GM18508 (cell line): ENCODE measurements around the gene NEK10.

Experiments used
- ATAC-seq: cut with Tn5 transposase; IDR thresholded peaks from one replicate; pipeline ENCODE4 v1.9.1; 2021; ENCODE audit warnings: moderate number of reproducible peaks; ENCODE audit not compliant: insufficient read depth, unreplicated experiment

The NEK10 gene

DNA sequence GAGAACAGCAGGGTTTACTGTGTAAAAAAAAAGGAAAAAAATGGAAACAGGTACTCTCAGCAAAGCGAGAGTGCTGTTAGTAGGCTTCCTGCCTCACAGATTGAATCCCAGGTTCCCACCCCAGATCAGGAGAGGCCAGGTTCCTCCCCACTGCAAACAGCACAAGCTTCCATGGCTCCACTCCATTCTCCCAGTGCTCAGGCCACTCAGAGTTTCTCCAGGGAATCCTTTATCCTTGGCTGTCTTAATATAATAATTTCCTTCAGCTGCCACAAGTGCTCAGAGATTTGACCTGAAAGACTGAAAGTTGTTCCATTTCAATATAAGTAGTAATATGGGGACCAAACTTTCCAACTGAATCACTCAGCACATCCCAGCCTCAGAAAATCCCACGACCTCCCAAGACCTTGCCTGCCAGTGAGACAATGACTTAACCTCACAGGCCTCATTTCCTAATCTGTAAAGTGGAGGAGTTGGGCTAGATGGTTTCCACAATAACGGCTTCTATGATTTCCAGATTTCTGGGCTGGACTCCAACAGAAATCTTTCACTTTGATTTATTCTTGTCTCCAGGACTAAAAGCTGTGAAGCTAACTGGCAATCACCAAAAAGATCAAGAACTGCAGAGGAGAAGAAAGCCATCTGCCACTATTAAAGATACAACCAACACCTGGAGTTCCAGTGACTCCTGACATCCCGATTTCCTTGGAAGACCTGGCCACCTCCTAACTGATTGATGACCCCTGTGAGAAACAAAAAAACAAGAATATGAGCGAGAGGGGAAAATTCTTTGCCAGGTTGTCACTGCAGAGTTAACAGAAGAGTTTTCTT lies 289.5 kb downstream of the NEK10 start:
- ATAC-seq, result no peak

DNA sequence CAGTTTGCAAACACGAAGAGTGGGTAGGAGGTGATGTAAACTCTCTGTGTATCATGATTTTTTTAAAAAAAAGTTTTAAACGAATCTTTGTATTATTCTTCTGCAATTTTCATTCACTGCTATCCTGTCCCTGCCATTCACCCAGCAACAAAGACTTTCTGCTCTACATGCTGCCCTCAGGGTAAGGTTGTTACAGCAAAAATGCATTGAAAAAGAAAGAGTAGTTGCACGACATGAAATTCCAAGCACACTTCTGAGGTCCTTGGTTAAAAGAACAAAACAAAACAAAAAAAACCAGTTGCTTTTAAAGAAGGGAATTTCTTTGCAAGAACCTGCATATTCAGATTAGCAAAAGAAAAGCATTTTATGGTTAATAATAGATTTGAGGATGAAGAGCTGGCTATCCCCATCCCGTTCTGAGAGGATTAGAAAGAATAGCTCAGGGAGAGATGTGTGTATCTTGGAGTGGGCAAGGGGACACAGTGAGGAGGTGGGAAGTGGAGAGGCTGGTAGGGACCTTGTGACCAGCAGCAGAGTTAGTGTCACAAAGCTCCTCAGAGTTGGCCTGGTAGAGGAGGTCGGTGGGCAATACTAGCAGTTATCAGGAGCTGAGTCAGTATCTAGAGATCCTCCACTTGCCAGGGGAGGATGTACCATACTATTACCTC lies 290.8 kb downstream of the NEK10 start:
- no peak for ATAC-seq

DNA sequence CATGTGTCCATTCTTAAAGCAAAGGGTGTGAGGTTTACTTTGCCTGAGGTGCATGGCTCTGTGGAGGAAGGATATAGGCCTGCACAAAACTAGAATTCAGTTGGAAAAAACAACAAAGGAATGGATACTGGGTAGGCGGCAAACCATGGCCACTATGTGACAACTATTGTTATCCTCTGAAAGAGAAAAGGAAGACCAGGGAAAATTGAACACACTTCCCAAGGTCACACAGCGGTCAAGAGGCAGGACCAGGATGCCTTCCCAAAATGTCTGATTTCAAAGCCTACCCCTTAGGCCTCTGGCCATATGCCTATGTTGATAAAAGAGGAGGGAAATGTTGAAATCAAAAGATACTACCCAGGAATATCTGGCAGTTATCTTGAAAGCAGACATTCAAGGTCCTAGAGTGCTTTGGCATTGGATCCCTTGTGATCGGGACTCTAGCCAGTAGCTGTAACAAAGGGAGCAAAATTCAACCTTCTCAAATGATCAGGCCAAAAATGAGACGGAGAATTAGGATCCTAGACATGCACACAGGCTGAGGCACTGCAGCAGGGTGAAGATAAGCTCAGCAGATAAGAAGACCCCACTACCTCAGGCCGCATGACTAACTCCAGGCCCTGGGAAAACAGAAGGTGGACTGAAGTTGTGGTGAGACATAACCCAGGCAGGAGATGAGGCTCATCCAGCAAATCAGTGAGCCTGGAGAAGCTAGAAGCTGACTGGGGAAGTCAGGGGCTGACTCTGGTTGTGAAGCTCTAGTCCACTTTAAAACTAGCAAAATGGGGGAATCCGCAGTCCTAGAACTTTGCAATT lies 292.2 kb downstream of the NEK10 start:
- ATAC-seq, result no peak

DNA sequence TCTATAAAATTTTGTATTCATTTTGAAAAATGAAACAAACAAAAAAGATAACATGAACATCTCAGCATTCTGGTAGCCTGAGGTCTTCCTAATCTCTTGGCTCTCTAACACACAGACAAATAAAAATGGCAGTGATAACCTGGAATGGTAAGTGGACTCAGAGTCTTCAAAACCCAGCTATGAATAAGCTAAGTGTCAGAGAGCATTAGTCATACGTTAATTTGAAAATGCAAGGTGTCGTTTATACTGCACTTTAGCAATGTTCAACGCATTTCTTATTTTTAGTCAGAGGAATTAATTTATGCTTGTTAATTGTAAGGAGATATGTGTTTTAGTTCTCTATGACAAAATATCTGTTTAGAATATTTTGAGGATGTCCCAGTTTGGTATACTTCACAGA lies 294.3 kb downstream of the NEK10 start:
- no peak for ATAC-seq

DNA sequence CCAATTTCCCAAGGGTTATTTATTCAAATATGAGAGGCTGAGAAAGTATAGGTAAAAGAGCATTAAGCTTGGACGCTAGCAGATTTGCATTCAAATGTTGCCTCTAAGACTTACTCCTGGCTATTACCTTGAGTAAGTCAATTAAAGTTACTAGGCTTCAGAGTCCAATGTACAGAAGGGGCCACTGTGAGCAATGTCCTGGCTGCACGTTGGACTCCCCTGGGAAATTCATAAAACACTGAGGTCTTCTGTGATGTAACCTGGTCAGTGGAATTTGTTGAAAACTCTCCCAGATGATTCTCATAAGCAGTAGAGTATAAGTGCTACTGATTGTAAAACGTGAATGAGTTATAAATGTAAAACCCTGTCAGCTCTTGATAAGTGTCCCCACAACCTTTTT lies 295.3 kb downstream of the NEK10 start:
- no peak for ATAC-seq

DNA sequence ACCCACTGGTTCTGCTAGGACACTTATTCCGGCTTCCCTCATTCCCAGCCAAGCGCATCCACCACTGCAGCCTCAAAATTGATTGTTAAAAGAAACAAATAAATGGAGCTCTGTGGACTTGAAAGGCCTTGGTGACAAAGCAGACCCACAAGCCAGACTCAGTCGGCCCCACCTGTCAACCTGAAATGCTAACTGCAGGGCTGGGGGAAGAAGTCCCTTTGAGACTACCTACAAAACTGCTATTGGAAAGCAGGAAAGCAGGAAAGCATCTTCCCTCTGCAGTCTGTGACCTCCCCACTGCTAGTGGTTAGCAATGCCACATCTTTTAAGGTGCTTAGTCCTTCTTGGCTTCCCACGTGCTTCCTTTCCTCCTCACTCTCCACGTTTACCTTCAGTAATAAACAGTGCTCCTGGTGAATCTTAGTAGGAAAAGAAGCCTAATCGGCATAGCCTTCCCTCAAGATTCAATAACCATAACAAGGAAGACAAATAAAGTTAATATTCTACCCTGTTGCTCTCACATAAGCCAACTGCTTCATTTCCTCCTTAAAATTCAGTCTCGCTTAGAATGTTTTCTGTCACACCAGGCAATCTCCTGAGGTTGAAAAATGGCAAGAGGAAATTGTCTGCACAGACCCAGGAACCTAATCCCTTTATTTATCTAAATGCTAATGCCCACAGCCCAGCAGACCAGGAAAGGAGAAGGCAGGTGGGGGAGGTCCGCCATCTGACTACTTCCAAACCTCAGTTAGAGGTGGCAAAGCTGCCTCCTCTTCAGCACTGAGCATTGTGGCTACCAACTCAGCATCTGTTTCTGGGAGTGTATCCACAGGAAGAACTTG lies 296.2 kb downstream of the NEK10 start:
- no peak for ATAC-seq

DNA sequence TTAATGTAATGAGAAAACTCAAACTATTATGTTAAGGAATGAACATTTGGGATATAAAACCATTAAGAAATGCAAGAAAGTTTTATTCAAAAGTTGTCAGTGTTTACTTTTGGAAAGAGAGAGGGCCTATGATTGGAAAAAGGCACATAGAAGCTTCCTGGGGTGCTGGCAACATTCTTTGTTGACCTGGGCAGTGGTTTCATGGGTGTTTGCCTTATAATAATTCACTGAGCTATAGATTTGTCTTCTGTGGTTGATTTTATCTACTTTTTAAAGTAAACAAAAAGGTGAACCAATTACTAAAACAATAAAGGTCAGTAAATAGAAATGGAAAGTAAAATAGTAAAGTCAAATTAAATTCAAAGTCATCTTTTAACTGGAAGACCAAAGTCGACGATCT lies 308.8 kb downstream of the NEK10 start:
- ATAC-seq, result no peak
